ENCODE measurements around the gene APEH. TPM values are rescaled to one million over a fixed set of nuclear protein-coding genes. Genes with fewer than 3 reads are reported as not detected.

APEH gene
- total and polyA plus RNA-seq, 2 of the 4 experiments (the other 2 are of a cell fraction): 89.2 to 142 TPM

DNA sequence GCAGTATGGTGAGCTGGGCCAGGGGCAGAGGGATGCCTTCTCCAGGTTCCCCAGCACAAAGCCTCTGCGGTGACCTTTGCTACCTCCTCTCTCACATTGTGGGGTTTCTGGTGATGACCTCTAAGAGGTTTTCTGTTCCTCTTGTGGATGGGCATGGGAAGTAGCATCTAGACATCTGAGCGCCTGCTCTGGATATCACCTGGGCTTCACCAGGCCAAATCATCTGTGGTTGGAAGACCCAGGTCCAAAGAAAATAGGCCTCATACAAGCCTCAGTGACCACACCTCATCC lies 7.0 kb downstream of the APEH start:
- Histone ChIP-seq H3K27me3 (ENCODE audit: control insufficient read depth, insufficient read depth, low read length) (no peaks in the 10 kb centered on the region), H3K36me3 (ENCODE audit: control insufficient read depth, insufficient read depth, low read length) (peaks cover 76% of the 10 kb centered on the region), H2BK120ac (ENCODE audit: low read depth, low read length) (no peak overlapping the region), H3K9ac (ENCODE audit: low read depth, low read length) (no peak overlapping the region), H2BK15ac (ENCODE audit: low read depth, low read length) (no peak overlapping the region), H3K4ac (ENCODE audit: low read depth, low read length) (no peak overlapping the region), H4K5ac (ENCODE audit: low read depth, low read length) (no peak overlapping the region), H3K79me1 (ENCODE audit: low read depth in 1 of 2, low read length in 2 of 2) (peaks cover 9 to 27% of the 10 kb centered on the region in 2 experiments; a peak in 2 of 4 replicates), H3K4me1 (ENCODE audit: control insufficient read depth, insufficient read depth, low read length) (no peaks in the 10 kb centered on the region), H3K9me1 (ENCODE audit: insufficient read depth, low read length) (no peaks in the 10 kb centered on the region; the same call in 1 of the 2 replicates), H3K56ac (ENCODE audit: extremely low read depth, insufficient read depth, low read length) (no peak overlapping the region), H2BK5ac (ENCODE audit: low read depth, low read length, poor library complexity, severe bottlenecking) (no peak overlapping the region), H3K18ac (ENCODE audit: low read depth, low read length) (no peak overlapping the region), H3K9me3 (ENCODE audit: control insufficient read depth, insufficient read depth, low read length) (no peaks in the 10 kb centered on the region), H3K4me2 (ENCODE audit: low read depth, low read length) (no peak overlapping the region), H3K4me3 (ENCODE audit: insufficient read depth, low read depth, low read length) (no peak overlapping the region), H2BK20ac (ENCODE audit: low read depth, low read length) (no peak overlapping the region), H3K14ac (replicated peaks; ENCODE audit: low read depth, low read length) (no peak overlapping the region), H3K27ac (ENCODE audit: insufficient read depth, low read length) (no peak overlapping the region), H2AK9ac (replicated peaks; ENCODE audit: low read depth, low read length, poor library complexity) (no peak overlapping the region), H3K23ac (ENCODE audit: low read depth, low read length) (no peak overlapping the region), H4K20me1 (ENCODE audit: insufficient read depth, low read length) (no peaks in the 10 kb centered on the region; the same call in 1 of the 2 replicates), H2AFZ (replicated peaks; ENCODE audit: low read length, poor library complexity) (no peak overlapping the region), H4K8ac (ENCODE audit: low read depth in 2 of 2, low read length in 2 of 2) (no peak overlapping the region), H4K91ac (ENCODE audit: insufficient read depth, low read depth, low read length) (no peak overlapping the region), H2AK5ac (ENCODE audit: low read depth, low read length) (no peak overlapping the region)
- no TSS peak for BruUV-seq (replicated peaks)
- DNase-seq (no peak), ATAC-seq (ENCODE audit: low read depth) (no peak)
- ChIA-PET CTCF (no interaction called here), POLR2A (ENCODE audit: unreplicated experiment) (no interaction called here)
- intact Hi-C loops (cut with micrococcal nuclease) (no loop called here), dilution Hi-C loops (cut with HindIII; ENCODE audit: low sequenced_read_pairs, unreplicated experiment) (no loop called here), in situ Hi-C loops (cut with MboI; ENCODE audit: low sequenced_read_pairs) (no loop called here)
- no CpG with 5 or more reads among the region's 2 CpGs for WGBS, 2 experiments (ENCODE audit: extremely low coverage in 2 of 2, insufficient read length in 1 of 2)
- no peak for TF ChIP-seq CHD1 (IDR thresholded peaks at IDR 0.05; ENCODE audit: low read depth, low read length)
- TF ChIP-seq CEBPB (IDR thresholded peaks at IDR 0.05; ENCODE audit: low read depth, low read length): no peak
- no peak for TF ChIP-seq SMC3 (IDR thresholded peaks at IDR 0.05; ENCODE audit: low read depth, low read length)
- no peak for TF ChIP-seq FOS (IDR thresholded peaks at IDR 0.05; ENCODE audit: low read depth, low read length)
